ENCODE data around the gene FBLN1. TPM values are rescaled to one million over a fixed set of nuclear protein-coding genes. Genes with fewer than 3 reads are reported as not detected.

FBLN1 gene
- total RNA-seq, 1 experiment from 2014 or later: 183 TPM

DNA sequence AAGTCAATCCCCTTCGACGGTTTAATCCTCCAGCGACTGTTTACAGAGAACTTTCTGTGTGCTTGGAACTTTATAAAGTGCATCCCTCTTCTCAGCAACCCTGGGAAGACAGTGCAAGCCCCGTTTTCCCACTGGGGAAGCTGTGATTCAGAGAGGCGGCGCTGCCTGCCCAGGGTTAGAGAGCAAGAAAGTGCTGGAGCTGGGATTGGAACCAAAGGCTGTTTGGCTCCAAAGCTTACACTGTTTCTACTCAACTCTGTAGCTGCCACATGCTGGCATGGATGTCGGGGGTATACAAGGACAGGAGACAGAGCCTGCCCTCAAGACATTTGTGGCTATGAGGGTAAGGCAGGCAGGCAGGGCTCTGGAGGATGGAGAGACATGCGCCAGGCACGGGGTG is 13.0 kb downstream of the FBLN1 start (continued):
- TF ChIP-seq, protein P1, sequence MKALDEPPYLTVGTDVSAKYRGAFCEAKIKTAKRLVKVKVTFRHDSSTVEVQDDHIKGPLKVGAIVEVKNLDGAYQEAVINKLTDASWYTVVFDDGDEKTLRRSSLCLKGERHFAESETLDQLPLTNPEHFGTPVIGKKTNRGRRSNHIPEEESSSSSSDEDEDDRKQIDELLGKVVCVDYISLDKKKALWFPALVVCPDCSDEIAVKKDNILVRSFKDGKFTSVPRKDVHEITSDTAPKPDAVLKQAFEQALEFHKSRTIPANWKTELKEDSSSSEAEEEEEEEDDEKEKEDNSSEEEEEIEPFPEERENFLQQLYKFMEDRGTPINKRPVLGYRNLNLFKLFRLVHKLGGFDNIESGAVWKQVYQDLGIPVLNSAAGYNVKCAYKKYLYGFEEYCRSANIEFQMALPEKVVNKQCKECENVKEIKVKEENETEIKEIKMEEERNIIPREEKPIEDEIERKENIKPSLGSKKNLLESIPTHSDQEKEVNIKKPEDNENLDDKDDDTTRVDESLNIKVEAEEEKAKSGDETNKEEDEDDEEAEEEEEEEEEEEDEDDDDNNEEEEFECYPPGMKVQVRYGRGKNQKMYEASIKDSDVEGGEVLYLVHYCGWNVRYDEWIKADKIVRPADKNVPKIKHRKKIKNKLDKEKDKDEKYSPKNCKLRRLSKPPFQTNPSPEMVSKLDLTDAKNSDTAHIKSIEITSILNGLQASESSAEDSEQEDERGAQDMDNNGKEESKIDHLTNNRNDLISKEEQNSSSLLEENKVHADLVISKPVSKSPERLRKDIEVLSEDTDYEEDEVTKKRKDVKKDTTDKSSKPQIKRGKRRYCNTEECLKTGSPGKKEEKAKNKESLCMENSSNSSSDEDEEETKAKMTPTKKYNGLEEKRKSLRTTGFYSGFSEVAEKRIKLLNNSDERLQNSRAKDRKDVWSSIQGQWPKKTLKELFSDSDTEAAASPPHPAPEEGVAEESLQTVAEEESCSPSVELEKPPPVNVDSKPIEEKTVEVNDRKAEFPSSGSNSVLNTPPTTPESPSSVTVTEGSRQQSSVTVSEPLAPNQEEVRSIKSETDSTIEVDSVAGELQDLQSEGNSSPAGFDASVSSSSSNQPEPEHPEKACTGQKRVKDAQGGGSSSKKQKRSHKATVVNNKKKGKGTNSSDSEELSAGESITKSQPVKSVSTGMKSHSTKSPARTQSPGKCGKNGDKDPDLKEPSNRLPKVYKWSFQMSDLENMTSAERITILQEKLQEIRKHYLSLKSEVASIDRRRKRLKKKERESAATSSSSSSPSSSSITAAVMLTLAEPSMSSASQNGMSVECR (CRISPR knock-in tag; IDR thresholded peaks at IDR 0.05; ENCODE audit: borderline replicate concordance): no peak
- TF ChIP-seq ZNF232 (CRISPR knock-in tag; IDR thresholded peaks at IDR 0.05) (no peak), SP1 (CRISPR knock-in tag; conservative IDR thresholded peaks at IDR 0.05) (no peak), ZNF396 (CRISPR knock-in tag; IDR thresholded peaks at IDR 0.05; ENCODE audit: borderline replicate concordance) (no peak), NFATC4 (CRISPR knock-in tag; IDR thresholded peaks at IDR 0.05) (no peak), GABPB1 (CRISPR knock-in tag; IDR thresholded peaks at IDR 0.05) (no peak), JAZF1 (CRISPR knock-in tag; IDR thresholded peaks at IDR 0.05) (no peak), ZNF671 (CRISPR knock-in tag; IDR thresholded peaks at IDR 0.05) (no peak), FOXJ3 (CRISPR knock-in tag; IDR thresholded peaks at IDR 0.05; ENCODE audit: borderline replicate concordance) (no peak)
- TF ChIP-seq, protein P2, sequence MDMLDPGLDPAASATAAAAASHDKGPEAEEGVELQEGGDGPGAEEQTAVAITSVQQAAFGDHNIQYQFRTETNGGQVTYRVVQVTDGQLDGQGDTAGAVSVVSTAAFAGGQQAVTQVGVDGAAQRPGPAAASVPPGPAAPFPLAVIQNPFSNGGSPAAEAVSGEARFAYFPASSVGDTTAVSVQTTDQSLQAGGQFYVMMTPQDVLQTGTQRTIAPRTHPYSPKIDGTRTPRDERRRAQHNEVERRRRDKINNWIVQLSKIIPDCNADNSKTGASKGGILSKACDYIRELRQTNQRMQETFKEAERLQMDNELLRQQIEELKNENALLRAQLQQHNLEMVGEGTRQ (CRISPR knock-in tag; IDR thresholded peaks at IDR 0.05): no peak
- TF ChIP-seq, protein P3, sequence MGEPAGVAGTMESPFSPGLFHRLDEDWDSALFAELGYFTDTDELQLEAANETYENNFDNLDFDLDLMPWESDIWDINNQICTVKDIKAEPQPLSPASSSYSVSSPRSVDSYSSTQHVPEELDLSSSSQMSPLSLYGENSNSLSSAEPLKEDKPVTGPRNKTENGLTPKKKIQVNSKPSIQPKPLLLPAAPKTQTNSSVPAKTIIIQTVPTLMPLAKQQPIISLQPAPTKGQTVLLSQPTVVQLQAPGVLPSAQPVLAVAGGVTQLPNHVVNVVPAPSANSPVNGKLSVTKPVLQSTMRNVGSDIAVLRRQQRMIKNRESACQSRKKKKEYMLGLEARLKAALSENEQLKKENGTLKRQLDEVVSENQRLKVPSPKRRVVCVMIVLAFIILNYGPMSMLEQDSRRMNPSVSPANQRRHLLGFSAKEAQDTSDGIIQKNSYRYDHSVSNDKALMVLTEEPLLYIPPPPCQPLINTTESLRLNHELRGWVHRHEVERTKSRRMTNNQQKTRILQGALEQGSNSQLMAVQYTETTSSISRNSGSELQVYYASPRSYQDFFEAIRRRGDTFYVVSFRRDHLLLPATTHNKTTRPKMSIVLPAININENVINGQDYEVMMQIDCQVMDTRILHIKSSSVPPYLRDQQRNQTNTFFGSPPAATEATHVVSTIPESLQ (CRISPR knock-in tag; IDR thresholded peaks at IDR 0.05): no peak

DNA sequence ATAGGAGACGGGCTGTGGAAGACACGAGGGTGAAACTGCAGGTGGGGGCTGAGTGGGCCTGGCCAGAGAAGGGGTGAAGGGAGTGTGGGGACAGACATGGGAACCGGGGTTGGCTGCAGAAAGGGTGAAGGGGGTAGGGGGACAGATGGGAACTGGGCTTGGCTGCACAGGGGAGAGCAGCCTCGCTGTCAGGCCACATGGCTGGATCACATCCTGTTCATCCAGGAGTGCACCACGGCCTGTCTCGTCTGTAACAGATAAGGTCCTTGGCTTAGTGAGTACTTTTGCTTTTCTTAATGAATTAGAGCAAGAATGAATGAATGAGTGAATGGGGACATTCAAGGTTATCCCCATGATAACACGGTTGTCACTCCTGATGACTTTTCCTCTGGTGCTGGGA is 13.5 kb downstream of the FBLN1 start:
- H3K36me3 Mint-ChIP-seq: peaks cover 19% of the 10 kb centered on the region
- no peak overlapping the region for H3K4me3 Mint-ChIP-seq
- peak overlapping the region; percentile 17 for H3K27ac Mint-ChIP-seq
- ChIA-PET CTCF (interaction anchor here (1.2 to 1.7 kb wide), 3 partner anchors 9 to 323 kb away, joined by 3 to 6 read pairs (median 3); no protein-coding TSS in a partner anchor), POLR2A (interaction anchor here (1.3 kb wide), 1 partner anchor 13 kb away, joined by 3 read pairs; no protein-coding TSS in a partner anchor)
- no peaks in the 10 kb centered on the region for H3K9me3 Mint-ChIP-seq
- H3K4me1 Mint-ChIP-seq: peaks cover 49% of the 10 kb centered on the region
- DNase-seq (ENCODE audit: low spot score) (no peak), ATAC-seq (no peak)
- H3K27me3 Mint-ChIP-seq (ENCODE audit: low read depth): no peaks in the 10 kb centered on the region
- TF ChIP-seq ZNF423 (CRISPR knock-in tag; IDR thresholded peaks at IDR 0.05) (no peak), CREM (CRISPR knock-in tag; IDR thresholded peaks at IDR 0.05) (no peak), FOXP1 (CRISPR knock-in tag; IDR thresholded peaks at IDR 0.05; ENCODE audit: borderline replicate concordance) (no peak), ATF1 (CRISPR knock-in tag; IDR thresholded peaks at IDR 0.05) (no peak)
- TF ChIP-seq, protein P4, sequence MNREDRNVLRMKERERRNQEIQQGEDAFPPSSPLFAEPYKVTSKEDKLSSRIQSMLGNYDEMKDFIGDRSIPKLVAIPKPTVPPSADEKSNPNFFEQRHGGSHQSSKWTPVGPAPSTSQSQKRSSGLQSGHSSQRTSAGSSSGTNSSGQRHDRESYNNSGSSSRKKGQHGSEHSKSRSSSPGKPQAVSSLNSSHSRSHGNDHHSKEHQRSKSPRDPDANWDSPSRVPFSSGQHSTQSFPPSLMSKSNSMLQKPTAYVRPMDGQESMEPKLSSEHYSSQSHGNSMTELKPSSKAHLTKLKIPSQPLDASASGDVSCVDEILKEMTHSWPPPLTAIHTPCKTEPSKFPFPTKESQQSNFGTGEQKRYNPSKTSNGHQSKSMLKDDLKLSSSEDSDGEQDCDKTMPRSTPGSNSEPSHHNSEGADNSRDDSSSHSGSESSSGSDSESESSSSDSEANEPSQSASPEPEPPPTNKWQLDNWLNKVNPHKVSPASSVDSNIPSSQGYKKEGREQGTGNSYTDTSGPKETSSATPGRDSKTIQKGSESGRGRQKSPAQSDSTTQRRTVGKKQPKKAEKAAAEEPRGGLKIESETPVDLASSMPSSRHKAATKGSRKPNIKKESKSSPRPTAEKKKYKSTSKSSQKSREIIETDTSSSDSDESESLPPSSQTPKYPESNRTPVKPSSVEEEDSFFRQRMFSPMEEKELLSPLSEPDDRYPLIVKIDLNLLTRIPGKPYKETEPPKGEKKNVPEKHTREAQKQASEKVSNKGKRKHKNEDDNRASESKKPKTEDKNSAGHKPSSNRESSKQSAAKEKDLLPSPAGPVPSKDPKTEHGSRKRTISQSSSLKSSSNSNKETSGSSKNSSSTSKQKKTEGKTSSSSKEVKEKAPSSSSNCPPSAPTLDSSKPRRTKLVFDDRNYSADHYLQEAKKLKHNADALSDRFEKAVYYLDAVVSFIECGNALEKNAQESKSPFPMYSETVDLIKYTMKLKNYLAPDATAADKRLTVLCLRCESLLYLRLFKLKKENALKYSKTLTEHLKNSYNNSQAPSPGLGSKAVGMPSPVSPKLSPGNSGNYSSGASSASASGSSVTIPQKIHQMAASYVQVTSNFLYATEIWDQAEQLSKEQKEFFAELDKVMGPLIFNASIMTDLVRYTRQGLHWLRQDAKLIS (CRISPR knock-in tag; IDR thresholded peaks at IDR 0.05; ENCODE audit: borderline replicate concordance): no peak
- TF ChIP-seq, protein P3 (CRISPR knock-in tag; IDR thresholded peaks at IDR 0.05): no peak
- TF ChIP-seq, protein P5, sequence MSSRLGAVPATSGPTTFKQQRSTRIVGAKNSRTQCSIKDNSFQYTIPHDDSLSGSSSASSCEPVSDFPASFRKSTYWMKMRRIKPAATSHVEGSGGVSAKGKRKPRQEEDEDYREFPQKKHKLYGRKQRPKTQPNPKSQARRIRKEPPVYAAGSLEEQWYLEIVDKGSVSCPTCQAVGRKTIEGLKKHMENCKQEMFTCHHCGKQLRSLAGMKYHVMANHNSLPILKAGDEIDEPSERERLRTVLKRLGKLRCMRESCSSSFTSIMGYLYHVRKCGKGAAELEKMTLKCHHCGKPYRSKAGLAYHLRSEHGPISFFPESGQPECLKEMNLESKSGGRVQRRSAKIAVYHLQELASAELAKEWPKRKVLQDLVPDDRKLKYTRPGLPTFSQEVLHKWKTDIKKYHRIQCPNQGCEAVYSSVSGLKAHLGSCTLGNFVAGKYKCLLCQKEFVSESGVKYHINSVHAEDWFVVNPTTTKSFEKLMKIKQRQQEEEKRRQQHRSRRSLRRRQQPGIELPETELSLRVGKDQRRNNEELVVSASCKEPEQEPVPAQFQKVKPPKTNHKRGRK (CRISPR knock-in tag; IDR thresholded peaks at IDR 0.05; ENCODE audit: borderline replicate concordance): no peak
- TF ChIP-seq, protein P6, sequence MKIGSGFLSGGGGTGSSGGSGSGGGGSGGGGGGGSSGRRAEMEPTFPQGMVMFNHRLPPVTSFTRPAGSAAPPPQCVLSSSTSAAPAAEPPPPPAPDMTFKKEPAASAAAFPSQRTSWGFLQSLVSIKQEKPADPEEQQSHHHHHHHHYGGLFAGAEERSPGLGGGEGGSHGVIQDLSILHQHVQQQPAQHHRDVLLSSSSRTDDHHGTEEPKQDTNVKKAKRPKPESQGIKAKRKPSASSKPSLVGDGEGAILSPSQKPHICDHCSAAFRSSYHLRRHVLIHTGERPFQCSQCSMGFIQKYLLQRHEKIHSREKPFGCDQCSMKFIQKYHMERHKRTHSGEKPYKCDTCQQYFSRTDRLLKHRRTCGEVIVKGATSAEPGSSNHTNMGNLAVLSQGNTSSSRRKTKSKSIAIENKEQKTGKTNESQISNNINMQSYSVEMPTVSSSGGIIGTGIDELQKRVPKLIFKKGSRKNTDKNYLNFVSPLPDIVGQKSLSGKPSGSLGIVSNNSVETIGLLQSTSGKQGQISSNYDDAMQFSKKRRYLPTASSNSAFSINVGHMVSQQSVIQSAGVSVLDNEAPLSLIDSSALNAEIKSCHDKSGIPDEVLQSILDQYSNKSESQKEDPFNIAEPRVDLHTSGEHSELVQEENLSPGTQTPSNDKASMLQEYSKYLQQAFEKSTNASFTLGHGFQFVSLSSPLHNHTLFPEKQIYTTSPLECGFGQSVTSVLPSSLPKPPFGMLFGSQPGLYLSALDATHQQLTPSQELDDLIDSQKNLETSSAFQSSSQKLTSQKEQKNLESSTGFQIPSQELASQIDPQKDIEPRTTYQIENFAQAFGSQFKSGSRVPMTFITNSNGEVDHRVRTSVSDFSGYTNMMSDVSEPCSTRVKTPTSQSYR (CRISPR knock-in tag; IDR thresholded peaks at IDR 0.05): no peak
